ENCODE results near the gene N4BP2. TPM values are rescaled to one million over a fixed set of nuclear protein-coding genes. Genes with fewer than 3 reads are reported as not detected.
"Not testable (repeated sequence)": the region's sequence is repeated elsewhere in the genome, so short reads cannot be mapped to it uniquely, and the experiment has no call there.

The N4BP2 gene
- total RNA-seq (10 to 100 TPM; 16.0 to 37.2 (median 22.2) TPM), polyA plus RNA-seq (10 to 100 TPM; 12.9 to 19.4 TPM), total RNA-seq (79.6 reads per million, percentile 80 among the genes with 10 or more reads in this experiment)

DNA sequence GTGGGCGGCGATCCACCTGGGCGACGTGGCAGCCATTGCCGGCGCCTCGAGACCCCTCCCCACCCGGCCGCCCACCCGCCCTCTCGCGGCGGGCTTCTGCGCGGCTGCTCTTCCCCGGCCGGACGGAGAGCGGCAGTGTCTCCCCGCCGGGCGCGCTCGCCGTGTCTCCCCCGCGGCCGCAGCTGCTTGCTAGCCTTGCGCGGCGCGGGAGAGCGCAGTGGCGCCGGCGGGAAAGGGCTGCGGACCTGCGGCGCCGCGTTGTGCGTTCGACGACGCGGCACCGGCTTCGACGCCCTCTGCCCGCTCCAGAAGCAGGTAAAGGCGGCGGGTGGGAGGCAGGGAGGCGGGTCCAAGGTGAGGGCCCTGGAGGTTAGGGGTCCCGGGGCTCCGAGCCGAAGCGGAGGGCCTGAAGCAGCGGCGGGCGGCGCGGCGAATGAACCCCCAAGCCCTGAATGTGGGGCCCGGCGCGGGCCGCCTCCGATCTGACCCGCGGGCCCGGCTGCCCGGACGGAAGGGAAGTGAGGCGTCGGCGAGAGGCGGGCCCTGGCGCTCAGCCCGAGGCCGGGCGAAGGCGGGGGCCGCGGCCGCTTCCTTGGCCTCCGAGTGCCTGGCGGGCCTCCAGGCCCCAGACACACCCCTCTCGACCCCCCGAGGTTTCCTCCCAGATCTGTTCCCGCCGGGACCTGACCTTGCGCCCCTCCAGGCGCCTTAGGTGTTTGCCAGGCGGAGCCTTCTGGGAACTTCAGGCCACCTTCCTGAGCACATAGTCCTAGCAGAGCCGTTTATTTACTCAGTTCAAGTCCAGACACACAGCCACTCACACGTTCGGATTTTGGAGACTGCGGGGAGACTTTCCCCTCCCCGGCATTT, at the start of gene N4BP2:
Gene N4BP2, plus strand, starts transcription at position 135 of the 870 bp plus-strand sequence. CDS start 40,491 bp downstream, outside the sequence.
- DNase-seq = peak; percentile 58 to 82 (median 76)
- CTCF ChIA-PET = interaction anchor here (0.7 to 1.5 kb wide), 4 partner anchors 9 to 268 kb away, joined by 3 to 5 read pairs (median 4); no protein-coding TSS in a partner anchor
- POLR2A ChIA-PET = interaction anchor here (0.5 to 2.5 kb wide), 20 partner anchors 8 to 598 kb away, joined by 3 to 13 read pairs (median 4); partner anchors contain the start of genes LIAS, RPL9 and UBE2K
- Histone ChIP-seq H3K27me3 (ENCODE audit: control insufficient read depth in 2 of 2, insufficient read depth in 2 of 2, low read length in 2 of 2) (no peaks in the 10 kb centered on the region), H3K4me1 (ENCODE audit: control insufficient read depth in 2 of 2, insufficient read depth in 2 of 2, low read length in 2 of 2) (peaks cover 14 to 15% of the 10 kb centered on the region in 2 donors), H3K27ac (ENCODE audit: low read depth, low read length) (peak within 1 kb of the TSS; percentile 91), H3K36me3 (ENCODE audit: control insufficient read depth in 2 of 3, insufficient read depth in 3 of 3, low read length in 3 of 3) (peaks cover 0 to 4% (median 0%) of the 10 kb centered on the region in 3 experiments), H3K9me3 (ENCODE audit: control insufficient read depth in 2 of 3, low read length in 3 of 3) (no peaks in the 10 kb centered on the region), H3K4me3 (ENCODE audit: low read length) (peak within 1 kb of the TSS; percentile 80)
- H3K27ac Mint-ChIP-seq = peak within 1 kb of the TSS; percentile 94 to 99 (median 98)
- H3K36me3 Mint-ChIP-seq = peaks cover 0 to 11% (median 4%) of the 10 kb centered on the region in 5 donors
- H3K4me1 Mint-ChIP-seq = peaks cover 19 to 48% (median 36%) of the 10 kb centered on the region in 7 donors
- peak within 1 kb of the TSS; percentile 91 to 100 (median 97) for H3K4me3 Mint-ChIP-seq
- intact Hi-C loops (cut with micrococcal nuclease) = loop anchor here (1.0 to 10.0 kb wide), 25 partner anchors 65 to 1922 kb away; partner anchors contain the start of genes LIAS (in 2 of the 2), RPL9 (in 2 of the 2), PDS5A (in 1 of the 2) and RFC1 (in 1 of the 2)
- peak; percentile 79 for ATAC-seq
- peaks cover 0 to 6% (median 0%) of the 10 kb centered on the region in 5 donors for H3K27me3 Mint-ChIP-seq
- no peaks in the 10 kb centered on the region for H3K9me3 Mint-ChIP-seq

DNA sequence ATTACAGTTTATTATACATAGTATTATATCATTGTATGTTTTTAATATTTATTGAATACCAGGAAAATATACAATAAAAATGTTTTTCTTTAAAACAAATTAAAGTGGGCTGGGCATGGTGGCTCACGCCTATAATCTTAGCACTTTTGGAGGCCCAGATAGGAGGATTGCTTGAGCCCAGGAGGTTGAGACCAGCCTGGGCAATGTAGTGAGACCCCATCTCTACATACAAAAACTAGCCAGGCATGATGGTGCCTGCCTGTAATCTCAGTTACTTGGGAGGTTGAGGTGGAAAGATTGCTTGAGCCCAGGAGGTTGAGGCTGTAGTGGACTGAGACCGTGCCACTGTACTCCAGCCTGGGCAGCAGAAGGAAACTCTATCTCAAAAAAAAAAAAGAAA, 40.6 kb upstream of the N4BP2 start:
- H3K27ac Mint-ChIP-seq = no peak overlapping the region
- H3K4me1 ChIP-seq (ENCODE audit: control insufficient read depth in 2 of 2, insufficient read depth in 2 of 2, low read length in 2 of 2) = no peaks in the 10 kb centered on the region
- no peak for DNase-seq
- ChIA-PET POLR2A (no interaction called here), CTCF (no interaction called here)
- ATAC-seq = no peak
- H3K27ac ChIP-seq (ENCODE audit: low read depth, low read length) = no peak overlapping the region
- peaks cover 0 to 2% (median 0%) of the 10 kb centered on the region in 11 donors for H3K9me3 Mint-ChIP-seq
- H3K9me3 ChIP-seq (ENCODE audit: control insufficient read depth in 2 of 3, low read length in 3 of 3) = no peaks in the 10 kb centered on the region
- H3K4me3 Mint-ChIP-seq = no peak overlapping the region
- H3K36me3 Mint-ChIP-seq = no peaks in the 10 kb centered on the region
- no peak overlapping the region for H3K4me3 ChIP-seq (ENCODE audit: low read length)
- H3K36me3 ChIP-seq (ENCODE audit: control insufficient read depth in 2 of 3, insufficient read depth in 3 of 3, low read length in 3 of 3) = no peaks in the 10 kb centered on the region
- no peaks in the 10 kb centered on the region for H3K4me1 Mint-ChIP-seq
- H3K27me3 ChIP-seq (ENCODE audit: control insufficient read depth in 2 of 2, insufficient read depth in 2 of 2, low read length in 2 of 2) = no peaks in the 10 kb centered on the region
- intact Hi-C loops (cut with micrococcal nuclease) = no loop called here
- peaks cover 0 to 6% (median 0%) of the 10 kb centered on the region in 5 donors for H3K27me3 Mint-ChIP-seq

DNA sequence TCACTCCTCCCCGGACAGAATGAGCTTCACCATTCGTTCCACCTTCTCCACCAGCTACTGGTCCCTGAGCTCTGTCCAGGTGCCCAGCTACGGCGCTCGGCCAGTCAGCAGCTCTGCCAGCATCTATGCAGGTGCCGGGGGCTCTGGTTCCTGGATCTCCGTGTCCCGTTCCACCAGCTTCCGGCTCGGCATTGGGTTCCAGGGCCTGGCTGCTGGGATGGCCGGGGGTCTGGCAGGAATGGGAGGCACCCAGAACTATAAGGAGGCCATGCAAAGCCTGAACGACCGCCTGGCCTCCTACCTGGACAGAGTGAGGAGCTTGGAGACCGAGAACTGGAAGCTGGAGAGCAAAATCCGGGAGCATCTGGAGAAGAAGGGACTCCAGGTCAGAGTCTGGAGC, 36.4 kb upstream of the N4BP2 start:
- no peak for DNase-seq
- intact Hi-C loops (cut with micrococcal nuclease) = no loop called here
- no peaks in the 10 kb centered on the region for H3K4me1 Mint-ChIP-seq
- Histone ChIP-seq H3K27me3 (ENCODE audit: control insufficient read depth in 2 of 2, insufficient read depth in 2 of 2, low read length in 2 of 2) (no peaks in the 10 kb centered on the region), H3K4me1 (ENCODE audit: control insufficient read depth in 2 of 2, insufficient read depth in 2 of 2, low read length in 2 of 2) (no peaks in the 10 kb centered on the region), H3K4me3 (ENCODE audit: low read length) (no peak overlapping the region), H3K9me3 (ENCODE audit: control insufficient read depth in 2 of 3, low read length in 3 of 3) (no peaks in the 10 kb centered on the region), H3K27ac (ENCODE audit: low read depth, low read length) (no peak overlapping the region), H3K36me3 (ENCODE audit: control insufficient read depth in 2 of 3, insufficient read depth in 3 of 3, low read length in 3 of 3) (no peaks in the 10 kb centered on the region)
- no peak overlapping the region for H3K4me3 Mint-ChIP-seq
- no peak overlapping the region for H3K27ac Mint-ChIP-seq
- no peaks in the 10 kb centered on the region for H3K36me3 Mint-ChIP-seq
- ChIA-PET CTCF (no interaction called here), POLR2A (no interaction called here)
- peaks cover 0 to 2% (median 0%) of the 10 kb centered on the region in 11 donors for H3K9me3 Mint-ChIP-seq
- H3K27me3 Mint-ChIP-seq = peaks cover 0 to 6% (median 0%) of the 10 kb centered on the region in 5 donors
- no peak for ATAC-seq

DNA sequence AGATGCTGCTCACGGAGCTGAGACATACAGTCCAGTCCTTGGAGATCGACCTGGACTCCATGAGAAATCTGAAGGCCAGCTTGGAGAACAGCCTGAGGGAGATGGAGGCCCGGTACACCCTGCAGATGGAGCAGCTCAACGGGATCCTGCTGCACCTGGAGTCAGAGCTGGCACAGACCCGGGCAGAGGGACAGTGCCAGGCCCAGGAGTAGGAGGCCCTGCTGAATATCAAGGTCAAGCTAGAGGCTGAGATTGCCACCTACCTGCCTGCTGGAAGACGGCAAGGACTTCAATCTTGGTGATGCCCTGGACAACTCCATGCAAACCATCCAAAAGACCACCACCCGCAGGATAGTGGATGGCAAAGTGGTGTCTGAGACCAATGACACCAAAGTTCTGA, 35.5 kb upstream of the N4BP2 start:
- H3K27me3 ChIP-seq (ENCODE audit: control insufficient read depth in 2 of 2, insufficient read depth in 2 of 2, low read length in 2 of 2); H3K36me3 Mint-ChIP-seq; H3K9me3 Mint-ChIP-seq; ATAC-seq; H3K36me3 ChIP-seq (ENCODE audit: control insufficient read depth in 2 of 3, insufficient read depth in 3 of 3, low read length in 3 of 3); H3K4me1 Mint-ChIP-seq; H3K9me3 ChIP-seq (ENCODE audit: control insufficient read depth in 2 of 3, low read length in 3 of 3); H3K27ac ChIP-seq (ENCODE audit: low read depth, low read length); H3K4me3 Mint-ChIP-seq; intact Hi-C loops (cut with micrococcal nuclease); H3K4me1 ChIP-seq (ENCODE audit: control insufficient read depth in 2 of 2, insufficient read depth in 2 of 2, low read length in 2 of 2); POLR2A ChIA-PET; DNase-seq; H3K4me3 ChIP-seq (ENCODE audit: low read length); H3K27me3 Mint-ChIP-seq: not testable (repeated sequence)
- CTCF ChIA-PET = interaction anchor here (0.7 kb wide), 1 partner anchor 574 kb away, joined by 3 read pairs; no protein-coding TSS in a partner anchor
- H3K27ac Mint-ChIP-seq = peak overlapping the region in 1 of 9 donors; percentile 70

DNA sequence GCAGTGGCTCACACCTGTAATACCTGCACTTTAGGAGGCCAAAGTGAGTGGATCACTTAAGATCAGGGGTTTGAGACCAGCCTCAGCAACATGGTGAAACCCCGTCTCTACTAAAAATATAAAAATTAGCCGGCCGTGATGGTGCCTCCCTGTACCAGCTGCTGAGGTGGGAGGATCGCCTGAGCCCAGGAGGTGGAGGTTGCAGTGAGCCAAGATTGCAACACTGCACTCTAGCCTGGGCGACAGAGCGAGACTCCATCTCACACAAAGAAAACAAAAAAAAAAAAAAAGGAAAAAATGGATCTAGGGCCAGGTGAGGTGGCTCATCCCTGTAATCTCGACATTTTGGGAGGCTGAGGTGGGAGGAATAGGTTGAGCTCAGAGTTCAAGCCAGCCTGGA, 32.6 kb upstream of the N4BP2 start:
- H3K4me1 Mint-ChIP-seq; H3K4me3 ChIP-seq (ENCODE audit: low read length); H3K27ac ChIP-seq (ENCODE audit: low read depth, low read length); H3K4me1 ChIP-seq (ENCODE audit: control insufficient read depth in 2 of 2, insufficient read depth in 2 of 2, low read length in 2 of 2); H3K27ac Mint-ChIP-seq; POLR2A ChIA-PET; H3K27me3 ChIP-seq (ENCODE audit: control insufficient read depth in 2 of 2, insufficient read depth in 2 of 2, low read length in 2 of 2); H3K4me3 Mint-ChIP-seq; H3K9me3 ChIP-seq (ENCODE audit: control insufficient read depth in 2 of 3, low read length in 3 of 3); H3K27me3 Mint-ChIP-seq; ATAC-seq; H3K36me3 Mint-ChIP-seq; H3K9me3 Mint-ChIP-seq; DNase-seq; intact Hi-C loops (cut with micrococcal nuclease); H3K36me3 ChIP-seq (ENCODE audit: control insufficient read depth in 2 of 3, insufficient read depth in 3 of 3, low read length in 3 of 3): not testable (repeated sequence)
- CTCF ChIA-PET = interaction anchor here (1.0 kb wide), 1 partner anchor 8 kb away, joined by 3 read pairs; no protein-coding TSS in a partner anchor

DNA sequence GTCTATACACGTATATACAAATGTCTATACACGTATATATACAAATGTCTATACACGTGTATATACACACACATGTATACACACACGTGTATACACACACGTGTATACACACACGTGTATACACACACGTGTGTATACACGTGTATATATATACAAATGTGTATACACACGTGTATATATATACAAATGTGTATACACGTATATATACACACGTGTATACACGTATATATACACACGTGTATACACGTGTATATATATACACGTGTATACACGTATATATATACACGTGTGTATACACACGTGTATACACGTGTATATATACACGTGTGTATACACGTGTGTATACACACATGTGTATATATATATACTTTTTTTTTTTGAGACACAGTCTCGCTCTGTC, 23.9 kb upstream of the N4BP2 start:
- no peak overlapping the region for H3K4me3 Mint-ChIP-seq
- ChIA-PET POLR2A (no interaction called here), CTCF (interaction anchor here (0.6 kb wide), 1 partner anchor 56 kb away, joined by 3 read pairs; no protein-coding TSS in a partner anchor)
- H3K9me3 Mint-ChIP-seq = no peaks in the 10 kb centered on the region
- H3K36me3 ChIP-seq (ENCODE audit: control insufficient read depth in 2 of 3, insufficient read depth in 3 of 3, low read length in 3 of 3) = no peaks in the 10 kb centered on the region
- H3K4me1 Mint-ChIP-seq = no peaks in the 10 kb centered on the region
- intact Hi-C loops (cut with micrococcal nuclease) = no loop called here
- H3K27me3 ChIP-seq (ENCODE audit: control insufficient read depth in 2 of 2, insufficient read depth in 2 of 2, low read length in 2 of 2) = no peaks in the 10 kb centered on the region
- H3K36me3 Mint-ChIP-seq = no peaks in the 10 kb centered on the region
- H3K9me3 ChIP-seq (ENCODE audit: control insufficient read depth in 2 of 3, low read length in 3 of 3) = no peaks in the 10 kb centered on the region
- no peak overlapping the region for H3K27ac Mint-ChIP-seq
- H3K27me3 Mint-ChIP-seq = no peaks in the 10 kb centered on the region
- no peaks in the 10 kb centered on the region for H3K4me1 ChIP-seq (ENCODE audit: control insufficient read depth in 2 of 2, insufficient read depth in 2 of 2, low read length in 2 of 2)
- no peak for DNase-seq
- no peak overlapping the region for H3K27ac ChIP-seq (ENCODE audit: low read depth, low read length)
- ATAC-seq = no peak
- no peak overlapping the region for H3K4me3 ChIP-seq (ENCODE audit: low read length)
